ENCODE measurements around the gene HM13. TPM values are rescaled to one million over a fixed set of nuclear protein-coding genes. Genes with fewer than 3 reads are reported as not detected.
A peak's percentile ranks its signal among the peaks of the same experiment; 100 is the strongest.

Gene HM13
- total and polyA plus RNA-seq, 9 of the 15 experiments (the other 6 are each of a cell fraction or from before 2014, with no cell fraction given): 7.7 to 136 (median 74.5) TPM

DNA sequence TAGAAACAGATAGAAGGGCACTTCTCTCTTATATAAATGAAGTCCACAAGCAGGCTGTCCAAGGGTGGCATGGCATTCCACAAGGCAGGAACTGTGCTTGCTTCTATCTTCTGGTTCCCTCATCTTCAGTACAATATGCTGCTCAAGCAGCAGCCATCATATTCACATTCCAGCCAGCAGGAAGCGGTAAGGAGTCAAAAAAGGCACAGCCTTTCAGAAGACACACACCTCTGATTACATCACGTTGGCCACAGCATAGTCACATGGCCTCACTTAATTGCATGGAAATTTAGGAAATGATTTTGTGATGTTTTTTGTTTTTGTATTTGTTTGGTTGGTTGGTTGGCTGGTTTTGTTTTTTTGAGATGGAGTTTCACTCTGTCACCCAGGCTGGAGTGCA lies 20.1 kb upstream of the HM13 start (continued):
- no peak for TF ChIP-seq TCF3 (CRISPR knock-in tag; IDR thresholded peaks at IDR 0.05)
- TF ChIP-seq TEAD1 (CRISPR knock-in tag; IDR thresholded peaks at IDR 0.05): peak; percentile 100
- TF ChIP-seq BRD9 (IDR thresholded peaks at IDR 0.05; ENCODE audit: low read depth, partially characterized antibody): no peak
- no peak for TF ChIP-seq FOSL1 (tag; conservative IDR thresholded peaks at IDR 0.05)
- TF ChIP-seq FOXK2 (conservative IDR thresholded peaks at IDR 0.05 in 1 of 2, IDR thresholded peaks at IDR 0.05 in 1 of 2; ENCODE audit: low read depth in 2 of 2): peak in 1 of 2 experiments; percentile 65; a peak in 1 of 4 replicates
- TF ChIP-seq, protein P1, sequence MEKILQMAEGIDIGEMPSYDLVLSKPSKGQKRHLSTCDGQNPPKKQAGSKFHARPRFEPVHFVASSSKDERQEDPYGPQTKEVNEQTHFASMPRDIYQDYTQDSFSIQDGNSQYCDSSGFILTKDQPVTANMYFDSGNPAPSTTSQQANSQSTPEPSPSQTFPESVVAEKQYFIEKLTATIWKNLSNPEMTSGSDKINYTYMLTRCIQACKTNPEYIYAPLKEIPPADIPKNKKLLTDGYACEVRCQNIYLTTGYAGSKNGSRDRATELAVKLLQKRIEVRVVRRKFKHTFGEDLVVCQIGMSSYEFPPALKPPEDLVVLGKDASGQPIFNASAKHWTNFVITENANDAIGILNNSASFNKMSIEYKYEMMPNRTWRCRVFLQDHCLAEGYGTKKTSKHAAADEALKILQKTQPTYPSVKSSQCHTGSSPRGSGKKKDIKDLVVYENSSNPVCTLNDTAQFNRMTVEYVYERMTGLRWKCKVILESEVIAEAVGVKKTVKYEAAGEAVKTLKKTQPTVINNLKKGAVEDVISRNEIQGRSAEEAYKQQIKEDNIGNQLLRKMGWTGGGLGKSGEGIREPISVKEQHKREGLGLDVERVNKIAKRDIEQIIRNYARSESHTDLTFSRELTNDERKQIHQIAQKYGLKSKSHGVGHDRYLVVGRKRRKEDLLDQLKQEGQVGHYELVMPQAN (IDR thresholded peaks at IDR 0.05; ENCODE audit: borderline replicate concordance): no peak
- TF ChIP-seq NCOA1 (IDR thresholded peaks at IDR 0.05; ENCODE audit: low read depth): no peak
- TF ChIP-seq ZC3H8 (IDR thresholded peaks at IDR 0.05): no peak
- TF ChIP-seq SMC3 (conservative IDR thresholded peaks at IDR 0.05; ENCODE audit: insufficient read depth, low read depth, low read length): 0 out of 2 replicates have a peak, but pooled peaks have one; percentile 17
- peak; percentile 54; the same call in 1 of the 2 replicates for TF ChIP-seq JUND (IDR thresholded peaks at IDR 0.05; ENCODE audit: borderline replicate concordance, low read depth, low read length)
- no peak for TF ChIP-seq JUND (tag; IDR thresholded peaks at IDR 0.05; ENCODE audit: borderline replicate concordance, low read depth, low read length)
- TF ChIP-seq MTA1 (IDR thresholded peaks at IDR 0.05; ENCODE audit: borderline replicate concordance): no peak
- TF ChIP-seq, protein P2, sequence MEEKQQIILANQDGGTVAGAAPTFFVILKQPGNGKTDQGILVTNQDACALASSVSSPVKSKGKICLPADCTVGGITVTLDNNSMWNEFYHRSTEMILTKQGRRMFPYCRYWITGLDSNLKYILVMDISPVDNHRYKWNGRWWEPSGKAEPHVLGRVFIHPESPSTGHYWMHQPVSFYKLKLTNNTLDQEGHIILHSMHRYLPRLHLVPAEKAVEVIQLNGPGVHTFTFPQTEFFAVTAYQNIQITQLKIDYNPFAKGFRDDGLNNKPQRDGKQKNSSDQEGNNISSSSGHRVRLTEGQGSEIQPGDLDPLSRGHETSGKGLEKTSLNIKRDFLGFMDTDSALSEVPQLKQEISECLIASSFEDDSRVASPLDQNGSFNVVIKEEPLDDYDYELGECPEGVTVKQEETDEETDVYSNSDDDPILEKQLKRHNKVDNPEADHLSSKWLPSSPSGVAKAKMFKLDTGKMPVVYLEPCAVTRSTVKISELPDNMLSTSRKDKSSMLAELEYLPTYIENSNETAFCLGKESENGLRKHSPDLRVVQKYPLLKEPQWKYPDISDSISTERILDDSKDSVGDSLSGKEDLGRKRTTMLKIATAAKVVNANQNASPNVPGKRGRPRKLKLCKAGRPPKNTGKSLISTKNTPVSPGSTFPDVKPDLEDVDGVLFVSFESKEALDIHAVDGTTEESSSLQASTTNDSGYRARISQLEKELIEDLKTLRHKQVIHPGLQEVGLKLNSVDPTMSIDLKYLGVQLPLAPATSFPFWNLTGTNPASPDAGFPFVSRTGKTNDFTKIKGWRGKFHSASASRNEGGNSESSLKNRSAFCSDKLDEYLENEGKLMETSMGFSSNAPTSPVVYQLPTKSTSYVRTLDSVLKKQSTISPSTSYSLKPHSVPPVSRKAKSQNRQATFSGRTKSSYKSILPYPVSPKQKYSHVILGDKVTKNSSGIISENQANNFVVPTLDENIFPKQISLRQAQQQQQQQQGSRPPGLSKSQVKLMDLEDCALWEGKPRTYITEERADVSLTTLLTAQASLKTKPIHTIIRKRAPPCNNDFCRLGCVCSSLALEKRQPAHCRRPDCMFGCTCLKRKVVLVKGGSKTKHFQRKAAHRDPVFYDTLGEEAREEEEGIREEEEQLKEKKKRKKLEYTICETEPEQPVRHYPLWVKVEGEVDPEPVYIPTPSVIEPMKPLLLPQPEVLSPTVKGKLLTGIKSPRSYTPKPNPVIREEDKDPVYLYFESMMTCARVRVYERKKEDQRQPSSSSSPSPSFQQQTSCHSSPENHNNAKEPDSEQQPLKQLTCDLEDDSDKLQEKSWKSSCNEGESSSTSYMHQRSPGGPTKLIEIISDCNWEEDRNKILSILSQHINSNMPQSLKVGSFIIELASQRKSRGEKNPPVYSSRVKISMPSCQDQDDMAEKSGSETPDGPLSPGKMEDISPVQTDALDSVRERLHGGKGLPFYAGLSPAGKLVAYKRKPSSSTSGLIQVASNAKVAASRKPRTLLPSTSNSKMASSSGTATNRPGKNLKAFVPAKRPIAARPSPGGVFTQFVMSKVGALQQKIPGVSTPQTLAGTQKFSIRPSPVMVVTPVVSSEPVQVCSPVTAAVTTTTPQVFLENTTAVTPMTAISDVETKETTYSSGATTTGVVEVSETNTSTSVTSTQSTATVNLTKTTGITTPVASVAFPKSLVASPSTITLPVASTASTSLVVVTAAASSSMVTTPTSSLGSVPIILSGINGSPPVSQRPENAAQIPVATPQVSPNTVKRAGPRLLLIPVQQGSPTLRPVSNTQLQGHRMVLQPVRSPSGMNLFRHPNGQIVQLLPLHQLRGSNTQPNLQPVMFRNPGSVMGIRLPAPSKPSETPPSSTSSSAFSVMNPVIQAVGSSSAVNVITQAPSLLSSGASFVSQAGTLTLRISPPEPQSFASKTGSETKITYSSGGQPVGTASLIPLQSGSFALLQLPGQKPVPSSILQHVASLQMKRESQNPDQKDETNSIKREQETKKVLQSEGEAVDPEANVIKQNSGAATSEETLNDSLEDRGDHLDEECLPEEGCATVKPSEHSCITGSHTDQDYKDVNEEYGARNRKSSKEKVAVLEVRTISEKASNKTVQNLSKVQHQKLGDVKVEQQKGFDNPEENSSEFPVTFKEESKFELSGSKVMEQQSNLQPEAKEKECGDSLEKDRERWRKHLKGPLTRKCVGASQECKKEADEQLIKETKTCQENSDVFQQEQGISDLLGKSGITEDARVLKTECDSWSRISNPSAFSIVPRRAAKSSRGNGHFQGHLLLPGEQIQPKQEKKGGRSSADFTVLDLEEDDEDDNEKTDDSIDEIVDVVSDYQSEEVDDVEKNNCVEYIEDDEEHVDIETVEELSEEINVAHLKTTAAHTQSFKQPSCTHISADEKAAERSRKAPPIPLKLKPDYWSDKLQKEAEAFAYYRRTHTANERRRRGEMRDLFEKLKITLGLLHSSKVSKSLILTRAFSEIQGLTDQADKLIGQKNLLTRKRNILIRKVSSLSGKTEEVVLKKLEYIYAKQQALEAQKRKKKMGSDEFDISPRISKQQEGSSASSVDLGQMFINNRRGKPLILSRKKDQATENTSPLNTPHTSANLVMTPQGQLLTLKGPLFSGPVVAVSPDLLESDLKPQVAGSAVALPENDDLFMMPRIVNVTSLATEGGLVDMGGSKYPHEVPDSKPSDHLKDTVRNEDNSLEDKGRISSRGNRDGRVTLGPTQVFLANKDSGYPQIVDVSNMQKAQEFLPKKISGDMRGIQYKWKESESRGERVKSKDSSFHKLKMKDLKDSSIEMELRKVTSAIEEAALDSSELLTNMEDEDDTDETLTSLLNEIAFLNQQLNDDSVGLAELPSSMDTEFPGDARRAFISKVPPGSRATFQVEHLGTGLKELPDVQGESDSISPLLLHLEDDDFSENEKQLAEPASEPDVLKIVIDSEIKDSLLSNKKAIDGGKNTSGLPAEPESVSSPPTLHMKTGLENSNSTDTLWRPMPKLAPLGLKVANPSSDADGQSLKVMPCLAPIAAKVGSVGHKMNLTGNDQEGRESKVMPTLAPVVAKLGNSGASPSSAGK (IDR thresholded peaks at IDR 0.05): peak; percentile 24; the same call in 1 of the 2 replicates
- no peak for TF ChIP-seq ZNF77 (CRISPR knock-in tag; IDR thresholded peaks at IDR 0.05)
